Stimulated activated CD4-positive, alpha-beta T cell treated with anti-CD3 and anti-CD28 coated beads, Interleukin-2, amount 100 ng/mL, for 24 hours (primary cell): Measurements from ENCODE around the gene EPHA7.

Source experiments
- DNase-seq, 2 donors: peaks; one replicate each; pipeline ENCODE4 v3.0.0-alpha.2; 2020

EPHA7 gene

DNA sequence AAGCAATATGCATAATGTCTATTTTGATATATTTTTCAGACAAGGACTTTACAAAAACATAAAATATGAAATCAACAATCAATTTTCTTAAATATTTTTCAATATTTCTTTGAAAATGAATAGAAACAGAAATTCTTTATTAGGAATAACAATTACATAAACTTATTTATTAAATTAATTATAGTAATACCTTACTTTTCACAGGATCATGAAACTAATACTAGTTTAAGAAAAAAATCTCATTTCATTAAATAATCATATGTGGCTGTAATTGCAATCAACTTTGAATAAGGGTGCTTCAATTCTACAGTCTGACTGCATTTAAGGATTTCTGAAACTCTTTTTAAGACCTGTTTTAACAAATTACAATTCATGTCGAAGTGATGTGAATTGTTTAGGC, 26.6 kb downstream of the EPHA7 start:
- no peak for DNase-seq

DNA sequence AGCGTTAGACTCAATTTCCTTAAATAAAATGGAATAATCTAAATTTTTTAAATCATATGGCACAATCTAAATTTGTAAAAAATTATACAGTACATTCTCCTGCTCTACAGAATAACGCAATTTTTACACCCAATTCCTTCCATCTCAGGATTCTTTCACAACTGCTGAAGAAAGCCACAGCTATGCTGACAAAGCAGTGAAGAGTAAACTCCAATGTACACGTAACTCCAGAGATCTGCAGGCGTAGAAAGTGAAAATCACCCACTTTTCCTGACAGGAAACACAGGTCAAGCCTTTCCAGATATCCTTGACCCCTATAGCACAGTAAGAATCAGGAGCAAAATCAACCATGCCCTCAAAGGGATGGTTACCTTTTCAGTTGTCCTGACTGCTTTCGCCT, 27.4 kb downstream of the EPHA7 start:
- no peak for DNase-seq

- DNase-seq = no peak
Measured at GRCh38 chr6:93389192-93389591, 30.2 kb downstream of the EPHA7 start.

GRCh38 chr6:93388070-93388469, 31.3 kb downstream of the EPHA7 start:
- DNase-seq = no peak

DNA sequence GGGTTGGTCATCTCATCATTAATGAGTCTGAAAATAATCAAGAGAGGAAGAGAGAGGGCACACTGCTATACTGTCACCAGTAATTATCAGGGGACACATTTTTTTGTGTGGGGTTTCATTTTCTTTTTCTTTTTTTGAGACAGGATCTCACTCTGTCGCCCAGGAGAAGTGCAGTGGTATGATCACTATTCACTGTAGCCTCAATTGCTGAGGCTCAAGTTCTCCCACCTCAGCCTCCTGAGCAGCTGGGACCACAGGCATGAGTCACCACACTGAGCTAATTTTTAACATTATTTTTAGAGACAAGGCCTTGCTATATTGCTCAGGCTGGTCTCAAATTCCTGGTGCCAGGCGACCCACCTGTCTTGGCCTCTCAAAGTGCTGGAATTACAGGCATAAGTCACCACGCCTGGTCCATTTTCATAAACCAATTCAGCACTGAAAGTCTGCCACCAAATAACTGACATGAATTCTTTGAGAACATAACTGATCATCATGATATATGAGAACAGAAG, 43.3 kb downstream of the EPHA7 start:
- DNase-seq = no peak

DNA sequence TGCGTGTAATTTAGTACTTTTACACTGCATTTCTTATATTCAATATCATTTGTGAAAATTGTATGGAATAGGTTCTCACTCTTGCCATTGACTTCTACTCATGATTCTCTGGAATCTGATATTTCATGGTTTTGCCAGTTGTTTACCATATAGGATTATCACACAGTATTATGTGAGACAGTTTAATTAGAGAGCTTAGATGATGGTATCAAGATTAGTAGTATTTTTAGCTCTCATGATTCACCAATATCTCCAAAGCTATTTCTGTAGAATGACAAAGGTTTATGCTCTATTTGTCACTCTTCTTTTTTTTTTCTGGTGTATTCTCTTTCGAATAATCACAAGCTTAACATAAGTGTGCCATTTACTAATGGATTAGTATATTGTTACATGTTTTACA, 45.9 kb downstream of the EPHA7 start:
- no peak for DNase-seq

DNA sequence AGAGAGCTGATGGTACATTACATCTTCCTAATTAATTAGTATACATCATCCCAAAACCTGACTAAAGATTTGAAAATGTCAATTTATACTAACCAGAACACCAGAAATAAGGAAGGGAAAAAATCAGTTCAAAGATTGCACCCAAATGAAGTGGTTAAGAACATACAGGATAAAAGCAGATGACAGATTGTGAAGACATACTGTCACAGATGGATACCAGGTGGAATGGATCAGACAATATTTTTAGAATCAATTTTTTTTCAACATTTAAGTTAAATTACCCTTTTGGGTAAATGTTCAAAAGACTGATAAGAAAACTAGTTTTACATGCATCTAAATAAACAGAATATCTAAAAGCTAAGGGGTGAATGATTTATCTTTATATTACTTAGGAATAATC, 47.6 kb downstream of the EPHA7 start:
- no peak for DNase-seq

- DNase-seq = no peak
Measured at GRCh38 chr6:93369586-93370134, 49.7 kb downstream of the EPHA7 start.

- no peak for DNase-seq
Measured at GRCh38 chr6:93366506-93366905, 52.9 kb downstream of the EPHA7 start.

DNA sequence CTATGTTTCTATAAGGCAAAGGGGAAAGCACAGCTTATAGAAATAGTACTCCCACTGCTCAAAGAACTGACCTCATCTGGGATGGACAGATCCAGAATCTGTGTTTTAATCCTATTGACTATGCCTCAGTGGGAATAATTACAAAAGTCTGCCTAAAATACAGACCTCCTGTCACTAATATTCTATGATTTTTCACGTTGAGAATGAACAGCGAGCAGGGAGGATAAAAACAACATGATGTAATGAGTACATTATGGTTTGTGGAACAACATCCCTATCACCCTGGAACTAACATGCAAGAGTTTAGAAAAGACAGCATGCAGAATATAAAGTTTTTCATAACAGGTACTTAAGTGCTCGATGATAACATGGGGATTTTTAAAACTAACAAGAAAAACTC, 53.9 kb downstream of the EPHA7 start:
- no peak for DNase-seq

GRCh38 chr6:93358435-93358834, 60.9 kb downstream of the EPHA7 start:
- DNase-seq = no peak

- no peak for DNase-seq
Measured at GRCh38 chr6:93352604-93353003, 66.8 kb downstream of the EPHA7 start.

DNA sequence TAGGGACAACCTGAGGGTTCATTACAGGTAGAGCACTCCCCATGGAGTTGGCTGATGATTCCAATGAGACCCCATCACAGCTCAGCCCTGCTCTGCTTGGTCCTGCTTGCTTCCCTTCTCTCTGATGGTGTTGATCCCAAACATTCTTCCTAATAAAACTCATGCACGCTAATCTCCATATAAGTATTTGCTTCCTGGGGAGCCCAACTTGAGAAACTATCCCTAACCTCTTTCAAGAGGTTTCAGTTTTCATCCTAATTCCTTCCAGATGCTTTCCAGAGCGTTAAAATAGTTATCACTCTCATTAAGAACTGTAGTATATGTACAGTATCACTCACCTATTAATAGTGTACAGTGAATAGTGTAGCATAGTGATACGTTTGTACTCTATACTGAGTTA, 68.1 kb downstream of the EPHA7 start:
- no peak for DNase-seq

- DNase-seq = no peak
Measured at GRCh38 chr6:93350774-93351173, 68.6 kb downstream of the EPHA7 start.

DNA sequence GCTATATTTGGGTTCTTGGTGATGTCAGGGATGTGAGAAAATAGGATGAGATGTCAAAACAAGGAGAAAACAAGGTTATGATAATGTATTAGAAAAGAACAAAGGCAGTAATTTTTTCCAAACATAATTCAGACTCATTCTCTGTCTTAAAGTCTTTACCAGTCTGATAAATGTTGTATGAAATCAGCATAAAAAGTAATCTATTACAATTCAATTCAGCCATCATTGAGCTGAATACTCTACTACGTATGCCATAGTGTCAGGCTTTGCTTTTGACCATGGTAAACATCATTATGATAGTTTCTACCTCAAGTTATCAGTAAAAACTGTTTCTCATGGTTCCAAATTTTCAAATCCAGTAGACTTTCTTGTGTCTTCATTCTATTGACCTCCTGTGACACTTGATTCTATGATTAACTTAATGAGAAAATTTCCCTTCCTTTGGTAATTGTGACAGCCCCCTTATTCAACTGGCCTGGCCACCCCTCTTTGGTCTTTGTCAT, 75.0 kb downstream of the EPHA7 start:
- no peak for DNase-seq

DNA sequence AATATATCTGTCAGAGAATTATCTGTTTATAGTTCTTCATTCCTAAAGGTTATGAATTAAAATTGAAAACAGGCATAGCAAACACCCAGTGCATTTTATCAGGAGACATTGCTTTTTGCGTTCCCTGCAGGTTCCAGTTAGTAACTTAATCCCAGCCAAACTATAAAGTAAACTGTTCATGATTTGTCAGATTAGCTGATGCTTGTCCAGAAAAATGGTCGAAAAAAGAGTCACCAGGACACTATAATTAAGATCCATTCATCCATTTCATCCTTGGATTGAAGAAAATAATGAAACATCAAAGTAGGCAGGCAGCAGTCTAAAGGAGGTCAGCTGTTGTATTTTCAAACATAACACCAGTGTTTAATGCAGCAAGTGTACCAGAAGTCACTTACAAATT, 75.9 kb downstream of the EPHA7 start:
- no peak for DNase-seq

GRCh38 chr6:93341900-93342613, 77.3 kb downstream of the EPHA7 start:
- no peak for DNase-seq

GRCh38 chr6:93337772-93338394, 81.5 kb downstream of the EPHA7 start:
- DNase-seq = no peak

DNA sequence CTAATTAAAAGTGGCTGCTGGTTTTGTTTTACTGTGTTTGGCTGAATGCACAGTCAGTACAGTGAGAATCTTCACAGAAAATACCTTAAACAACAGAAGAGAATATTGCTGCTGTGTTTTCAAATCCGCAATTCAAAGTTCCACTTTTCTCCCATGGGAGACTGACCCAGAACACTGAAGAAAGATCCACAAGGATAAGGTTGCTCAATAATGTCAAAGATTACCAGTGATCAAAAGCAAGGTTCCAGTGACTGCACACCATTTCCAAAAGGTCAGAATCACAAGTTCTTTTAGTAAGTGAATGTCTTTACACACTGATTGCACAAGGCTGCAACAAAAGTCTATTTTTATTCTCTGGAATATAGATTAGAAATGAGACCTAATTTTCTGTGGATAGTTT, 82.3 kb downstream of the EPHA7 start:
- DNase-seq = no peak

DNA sequence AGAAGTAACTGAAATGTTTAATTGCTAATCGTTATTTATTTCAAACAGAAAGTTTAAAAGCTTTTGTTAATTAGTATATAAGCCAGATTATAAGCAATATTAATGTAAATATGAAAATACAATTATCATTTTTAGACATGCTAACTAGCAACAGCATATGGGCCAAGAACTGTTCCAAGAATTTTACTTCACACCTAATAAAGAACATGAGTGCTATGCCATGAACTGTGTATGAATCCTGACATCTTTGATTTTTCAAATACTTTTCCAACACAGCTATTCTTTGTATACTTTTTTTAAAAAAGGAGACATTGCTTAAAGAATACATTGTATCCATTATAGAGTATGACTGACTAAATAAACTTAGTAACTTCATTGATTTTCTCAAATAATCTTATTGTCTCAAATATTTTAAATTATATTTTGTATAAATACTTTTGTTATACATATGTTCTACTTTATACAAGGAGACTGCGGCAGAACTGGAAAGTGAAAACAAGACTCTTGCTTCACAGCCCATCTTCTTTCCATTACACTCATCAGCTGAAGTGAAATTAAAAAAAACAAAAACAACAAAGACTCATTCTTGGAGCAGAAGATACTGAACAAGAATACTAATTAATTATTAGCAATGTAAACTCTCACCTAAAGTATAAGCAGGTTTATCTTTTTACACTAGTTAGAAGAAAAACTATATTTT, 89.9 kb downstream of the EPHA7 start:
- DNase-seq = no peak

DNA sequence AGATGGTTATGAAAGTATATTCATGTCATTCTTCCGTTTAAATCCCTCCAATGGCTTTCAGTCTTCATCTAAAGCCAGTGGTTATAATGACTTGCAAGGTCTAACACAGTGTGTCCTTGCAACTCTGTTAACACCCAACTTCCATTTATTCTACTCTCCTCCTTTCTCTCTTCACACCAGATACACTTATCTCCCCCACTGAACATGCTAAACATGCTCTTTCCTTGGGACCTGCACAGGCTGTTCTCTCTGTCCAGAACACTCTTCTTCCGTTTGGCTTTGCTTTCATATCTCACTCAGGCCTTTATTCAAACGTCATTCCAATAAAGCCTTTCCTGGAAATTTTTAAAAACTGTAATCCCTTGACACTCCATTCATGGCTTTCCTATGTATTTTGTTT, 91.5 kb downstream of the EPHA7 start:
- no peak for DNase-seq

DNA sequence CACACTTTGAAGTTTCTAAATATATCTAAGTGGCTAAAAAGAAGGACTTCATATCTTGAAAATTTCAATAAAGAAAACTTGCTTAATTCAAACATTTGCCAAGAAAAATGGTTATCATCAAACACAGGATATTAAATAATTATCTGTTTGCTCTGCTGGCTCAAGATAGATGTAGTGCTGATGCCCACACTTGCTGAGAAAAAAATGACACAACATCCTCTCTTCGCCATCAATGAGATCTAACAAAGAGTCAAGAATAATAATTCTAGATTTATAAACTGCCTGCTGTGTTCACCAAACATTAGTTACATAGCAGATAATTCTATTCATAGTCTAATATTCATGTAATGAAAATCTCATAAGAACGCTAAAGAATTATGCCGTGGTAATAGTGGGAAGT, 93.6 kb downstream of the EPHA7 start:
- DNase-seq = no peak

- no peak for DNase-seq
Measured at GRCh38 chr6:93323630-93324029, 95.7 kb downstream of the EPHA7 start.

DNA sequence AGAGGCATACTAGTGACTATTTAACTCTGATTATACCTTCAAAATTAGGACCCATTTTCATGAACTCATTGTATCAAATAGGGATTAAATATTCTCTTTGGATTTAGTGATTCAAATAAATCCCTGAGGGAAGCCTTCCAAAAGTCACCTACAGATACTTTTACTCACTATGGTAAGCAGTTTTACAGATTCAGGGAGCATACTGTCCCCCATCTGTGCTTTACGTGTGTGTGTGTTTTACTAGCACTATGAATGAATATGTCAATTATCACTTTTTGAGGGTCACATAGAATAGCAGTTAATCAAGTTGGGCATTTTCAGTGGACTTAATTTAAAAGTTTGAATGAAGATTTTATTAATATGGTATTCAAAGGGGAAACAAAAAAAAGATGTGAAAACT, 96.7 kb downstream of the EPHA7 start:
- no peak for DNase-seq
